HCT116 (cell line): ENCODE data around the gene COA8.

Source experiments
- POLR2A ChIP-seq: IDR thresholded peaks from 2 replicates; pipeline ENCODE4 v1.7.0; 2011; ENCODE audit warnings: borderline replicate concordance; ENCODE audit not compliant: insufficient read depth, insufficient read length; ENCODE audit errors: extremely low read depth
- ZFX ChIP-seq: fragments of 450-650 bp; IDR thresholded peaks from 2 replicates; pipeline ENCODE4 v1.6.1; 2017
- TF ChIP-seq, protein P1 (sequence below), 3 experiments: fragments of 200-600 bp in 1 of 3; sonication (generic) in 1 of 3; IDR thresholded peaks in 2 of 3; conservative IDR thresholded peaks in 1 of 3; 2 replicates each; pipeline ENCODE4 v1.5.1; 2012 to 2017; ENCODE audit warnings: low read depth in 2 of 3, low read length in 2 of 3, antibody characterized with exemption in 1 of 3, borderline replicate concordance in 1 of 3, control low read depth in 1 of 3, mild to moderate bottlenecking in 1 of 3, mixed read lengths in 1 of 3, mixed run types in 1 of 3, moderate library complexity in 1 of 3; ENCODE audit not compliant: insufficient read depth in 1 of 3

DNA sequence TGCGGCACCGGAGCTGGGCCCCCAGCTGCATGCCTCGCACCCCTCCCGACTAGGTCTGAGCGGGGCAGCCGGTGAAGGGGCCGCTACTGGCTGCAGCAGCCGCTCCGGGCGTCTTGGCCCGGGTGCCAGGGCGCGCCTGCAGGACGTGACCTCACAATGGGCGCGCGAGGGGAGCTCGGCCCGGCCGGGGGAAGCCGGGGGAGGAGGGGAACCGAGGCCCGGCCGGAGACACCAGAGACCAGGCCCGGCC, 656 bp upstream of the COA8 start:
- no peak for TF ChIP-seq POLR2A
- no peak; the same call in 1 of the 2 replicates for TF ChIP-seq ZFX
- TF ChIP-seq, protein P1, sequence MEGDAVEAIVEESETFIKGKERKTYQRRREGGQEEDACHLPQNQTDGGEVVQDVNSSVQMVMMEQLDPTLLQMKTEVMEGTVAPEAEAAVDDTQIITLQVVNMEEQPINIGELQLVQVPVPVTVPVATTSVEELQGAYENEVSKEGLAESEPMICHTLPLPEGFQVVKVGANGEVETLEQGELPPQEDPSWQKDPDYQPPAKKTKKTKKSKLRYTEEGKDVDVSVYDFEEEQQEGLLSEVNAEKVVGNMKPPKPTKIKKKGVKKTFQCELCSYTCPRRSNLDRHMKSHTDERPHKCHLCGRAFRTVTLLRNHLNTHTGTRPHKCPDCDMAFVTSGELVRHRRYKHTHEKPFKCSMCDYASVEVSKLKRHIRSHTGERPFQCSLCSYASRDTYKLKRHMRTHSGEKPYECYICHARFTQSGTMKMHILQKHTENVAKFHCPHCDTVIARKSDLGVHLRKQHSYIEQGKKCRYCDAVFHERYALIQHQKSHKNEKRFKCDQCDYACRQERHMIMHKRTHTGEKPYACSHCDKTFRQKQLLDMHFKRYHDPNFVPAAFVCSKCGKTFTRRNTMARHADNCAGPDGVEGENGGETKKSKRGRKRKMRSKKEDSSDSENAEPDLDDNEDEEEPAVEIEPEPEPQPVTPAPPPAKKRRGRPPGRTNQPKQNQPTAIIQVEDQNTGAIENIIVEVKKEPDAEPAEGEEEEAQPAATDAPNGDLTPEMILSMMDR (IDR thresholded peaks at IDR 0.05 in 2 of 3, conservative IDR thresholded peaks at IDR 0.05 in 1 of 3; ENCODE audit: borderline replicate concordance in 1 of 3, insufficient read depth in 1 of 3, low read depth in 2 of 3, low read length in 2 of 3) = no peak
